Measurements from ENCODE around the gene GNA12.

DNA sequence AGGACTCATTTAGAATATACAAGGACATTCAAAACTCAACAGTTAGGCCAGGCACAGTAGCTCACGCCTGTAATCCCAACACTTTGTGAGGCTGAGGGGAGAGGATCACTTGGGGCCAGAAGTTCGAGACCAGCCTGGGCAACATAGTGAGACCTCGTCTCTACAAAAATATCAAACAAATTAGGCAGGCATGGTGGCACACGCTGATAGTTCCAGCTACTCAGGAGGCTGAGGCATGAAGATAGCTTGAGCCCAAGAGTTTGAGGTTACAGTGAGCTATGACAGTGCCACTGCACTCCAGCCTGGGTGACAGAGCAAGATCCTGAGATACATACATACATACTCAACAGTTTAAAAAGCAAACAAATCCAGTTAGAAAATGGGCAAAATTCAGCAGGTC is 44.9 kb downstream of the GNA12 start:
- TF ChIP-seq, protein P1, sequence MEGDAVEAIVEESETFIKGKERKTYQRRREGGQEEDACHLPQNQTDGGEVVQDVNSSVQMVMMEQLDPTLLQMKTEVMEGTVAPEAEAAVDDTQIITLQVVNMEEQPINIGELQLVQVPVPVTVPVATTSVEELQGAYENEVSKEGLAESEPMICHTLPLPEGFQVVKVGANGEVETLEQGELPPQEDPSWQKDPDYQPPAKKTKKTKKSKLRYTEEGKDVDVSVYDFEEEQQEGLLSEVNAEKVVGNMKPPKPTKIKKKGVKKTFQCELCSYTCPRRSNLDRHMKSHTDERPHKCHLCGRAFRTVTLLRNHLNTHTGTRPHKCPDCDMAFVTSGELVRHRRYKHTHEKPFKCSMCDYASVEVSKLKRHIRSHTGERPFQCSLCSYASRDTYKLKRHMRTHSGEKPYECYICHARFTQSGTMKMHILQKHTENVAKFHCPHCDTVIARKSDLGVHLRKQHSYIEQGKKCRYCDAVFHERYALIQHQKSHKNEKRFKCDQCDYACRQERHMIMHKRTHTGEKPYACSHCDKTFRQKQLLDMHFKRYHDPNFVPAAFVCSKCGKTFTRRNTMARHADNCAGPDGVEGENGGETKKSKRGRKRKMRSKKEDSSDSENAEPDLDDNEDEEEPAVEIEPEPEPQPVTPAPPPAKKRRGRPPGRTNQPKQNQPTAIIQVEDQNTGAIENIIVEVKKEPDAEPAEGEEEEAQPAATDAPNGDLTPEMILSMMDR (conservative IDR thresholded peaks at IDR 0.05; ENCODE audit: low read depth, low read length): no peak
- TF ChIP-seq EZH2 (IDR thresholded peaks at IDR 0.05; ENCODE audit: low read length, unreplicated experiment): no peak

All from PC-3 (cell line).